GM19372 (cell line): ENCODE measurements around the gene ORC3.

Experiments
- ATAC-seq: cut with Tn5 transposase; IDR thresholded peaks from one replicate; pipeline ENCODE4 v1.9.1; 2021; ENCODE audit warnings: mild to moderate bottlenecking, low read depth, moderate library complexity; ENCODE audit not compliant: unreplicated experiment

The ORC3 gene

GRCh38 chr6:87589693-87590416 lies at the start of gene ORC3, which contains the start of gene RARS2:
Gene ORC3, plus strand, starts transcription at chr6:87590135. Its CDS starts 34 bp downstream, at chr6:87590169.
Gene RARS2, minus strand, starts transcription at chr6:87589987. Its CDS starts 30 bp downstream, at chr6:87589957.
- ATAC-seq, result peak; percentile 100

GRCh38 chr6:87540539-87540938 lies 49.4 kb upstream of the ORC3 start:
- no peak for ATAC-seq

GRCh38 chr6:87541041-87541440 lies 48.9 kb upstream of the ORC3 start:
- no peak for ATAC-seq

GRCh38 chr6:87541744-87542143 lies 48.2 kb upstream of the ORC3 start:
- no peak for ATAC-seq

- no peak for ATAC-seq
Measured at GRCh38 chr6:87543696-87544473, 46.0 kb upstream of the ORC3 start.

- ATAC-seq, result no peak
Measured at GRCh38 chr6:87544474-87544735, 45.5 kb upstream of the ORC3 start.

- no peak for ATAC-seq
Measured at GRCh38 chr6:87551799-87552198, 38.1 kb upstream of the ORC3 start.

GRCh38 chr6:87553159-87553765 lies 36.7 kb upstream of the ORC3 start:
- no peak for ATAC-seq

GRCh38 chr6:87555506-87555905 lies 34.4 kb upstream of the ORC3 start:
- ATAC-seq, result no peak

- ATAC-seq, result no peak
Measured at GRCh38 chr6:87558446-87558845, 31.5 kb upstream of the ORC3 start.

GRCh38 chr6:87561017-87561416 lies 28.9 kb upstream of the ORC3 start:
- ATAC-seq, result no peak

- no peak for ATAC-seq
Measured at GRCh38 chr6:87572021-87572420, 17.9 kb upstream of the ORC3 start.

- ATAC-seq, result no peak
Measured at GRCh38 chr6:87572883-87573282, 17.1 kb upstream of the ORC3 start.

GRCh38 chr6:87573307-87574024 lies 16.5 kb upstream of the ORC3 start:
- no peak for ATAC-seq

- ATAC-seq, result no peak
Measured at GRCh38 chr6:87574237-87574804, 15.6 kb upstream of the ORC3 start.

GRCh38 chr6:87575423-87575822 lies 14.5 kb upstream of the ORC3 start:
- ATAC-seq, result no peak

- no peak for ATAC-seq
Measured at GRCh38 chr6:87583822-87584221, 6.1 kb upstream of the ORC3 start.

- no peak for ATAC-seq
Measured at GRCh38 chr6:87586371-87587077, 3.4 kb upstream of the ORC3 start.

GRCh38 chr6:87588756-87589407 lies 1.1 kb upstream of the ORC3 start:
- ATAC-seq, result no peak
